GM21619 (cell line): ENCODE measurements around the gene SORBS1.

ENCODE experiments used
- ATAC-seq: cut with Tn5 transposase; IDR thresholded peaks from one replicate; pipeline ENCODE4 v1.9.1; 2021; ENCODE audit not compliant: unreplicated experiment

SORBS1 gene

DNA sequence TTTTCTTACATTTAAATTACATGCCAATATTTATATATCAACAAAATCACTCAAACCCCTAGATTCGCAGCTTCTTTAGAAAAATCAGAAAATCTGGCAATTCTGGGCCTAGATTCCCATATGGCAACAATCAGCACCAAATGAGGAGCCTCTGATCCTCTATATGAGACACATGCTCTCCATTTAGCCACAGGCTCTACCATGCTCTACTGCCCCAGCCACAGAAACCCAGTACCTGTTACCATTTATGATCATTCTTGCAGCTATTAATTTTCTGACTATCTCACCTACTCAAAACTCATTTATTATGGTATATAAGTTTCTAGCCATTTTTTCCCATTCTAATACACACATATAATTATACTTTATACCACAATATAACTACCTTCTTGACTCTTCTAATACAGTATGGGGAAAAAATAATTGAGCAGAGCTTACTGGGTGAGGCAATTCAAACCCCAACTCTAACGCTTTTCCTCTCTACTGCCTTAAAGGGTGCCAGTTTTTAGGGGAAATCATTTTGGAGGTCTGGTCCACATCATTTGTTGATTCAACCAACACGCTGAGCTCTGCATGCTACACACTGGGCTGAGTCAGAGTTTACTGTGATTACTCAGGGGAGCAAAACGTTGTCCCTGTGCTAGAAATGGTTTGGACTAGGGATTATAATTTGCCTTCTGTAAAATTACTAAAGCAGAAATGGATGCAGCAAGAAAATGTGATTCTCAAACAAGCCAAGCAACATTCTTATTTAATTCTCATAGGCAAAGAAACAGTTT is 281.9 kb downstream of the SORBS1 start:
- no peak for ATAC-seq

DNA sequence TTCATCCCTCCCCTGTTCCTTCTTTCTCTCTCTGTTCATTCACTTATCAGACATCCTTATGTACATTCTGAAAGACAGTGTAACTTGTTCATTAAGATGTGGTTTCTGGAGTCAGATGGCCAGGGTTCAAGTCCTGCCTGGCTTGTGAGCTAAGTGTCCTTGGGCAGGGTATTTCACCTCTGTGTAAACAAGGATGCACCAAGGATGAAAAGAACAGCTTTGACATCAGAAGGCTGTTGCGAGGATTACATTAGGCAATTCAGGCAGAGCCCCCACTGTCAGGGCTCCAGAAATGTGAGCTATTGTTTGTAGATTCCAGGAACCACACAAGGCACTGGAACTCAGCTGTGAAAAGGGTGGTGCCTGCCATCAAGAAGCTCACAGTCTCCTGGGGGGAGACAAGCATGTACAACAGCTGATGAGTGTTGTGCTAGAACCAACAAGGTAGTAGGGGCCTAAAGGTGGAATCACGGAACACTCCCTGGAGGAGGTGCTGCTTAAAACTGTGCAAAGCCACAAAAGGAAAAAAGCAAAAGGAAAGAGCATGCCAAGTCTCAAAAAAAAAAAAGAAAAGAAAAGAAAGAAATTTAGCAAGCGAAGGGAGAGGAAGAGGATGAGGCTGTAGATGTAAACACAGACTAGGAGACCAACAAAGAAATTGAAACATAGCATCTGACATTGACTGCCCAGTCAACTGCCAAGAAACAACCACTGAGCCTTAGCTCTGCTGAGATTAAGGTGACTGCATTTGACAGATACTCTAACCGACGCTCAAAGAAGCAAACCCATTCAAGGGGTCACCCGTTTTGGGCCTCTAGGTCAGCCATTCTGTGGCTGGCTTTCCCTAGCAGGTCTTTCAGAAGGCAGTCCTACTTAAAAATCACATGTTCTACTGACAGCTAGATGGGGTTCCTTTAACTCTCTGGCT is 282.8 kb downstream of the SORBS1 start:
- no peak for ATAC-seq

- no peak for ATAC-seq
Measured at GRCh38 chr10:95277614-95278013, 283.6 kb downstream of the SORBS1 start.

DNA sequence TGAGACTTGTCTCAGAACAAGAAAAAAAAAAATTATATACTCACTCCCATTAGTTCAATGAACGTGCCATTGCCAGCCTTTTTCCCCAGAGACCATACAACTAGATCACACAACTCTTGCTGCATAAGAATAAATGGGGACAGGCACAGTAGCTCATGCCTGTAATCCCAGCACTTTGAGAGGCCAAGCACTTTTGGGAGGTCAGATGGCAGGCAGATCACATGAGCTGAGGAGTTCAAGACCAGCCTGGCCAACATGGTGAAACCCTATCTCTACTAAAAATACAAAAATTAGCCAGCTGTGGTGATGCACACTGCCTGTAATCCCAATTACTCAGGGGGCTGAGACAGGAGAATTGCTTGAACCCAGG is 284.0 kb downstream of the SORBS1 start:
- no peak for ATAC-seq

DNA sequence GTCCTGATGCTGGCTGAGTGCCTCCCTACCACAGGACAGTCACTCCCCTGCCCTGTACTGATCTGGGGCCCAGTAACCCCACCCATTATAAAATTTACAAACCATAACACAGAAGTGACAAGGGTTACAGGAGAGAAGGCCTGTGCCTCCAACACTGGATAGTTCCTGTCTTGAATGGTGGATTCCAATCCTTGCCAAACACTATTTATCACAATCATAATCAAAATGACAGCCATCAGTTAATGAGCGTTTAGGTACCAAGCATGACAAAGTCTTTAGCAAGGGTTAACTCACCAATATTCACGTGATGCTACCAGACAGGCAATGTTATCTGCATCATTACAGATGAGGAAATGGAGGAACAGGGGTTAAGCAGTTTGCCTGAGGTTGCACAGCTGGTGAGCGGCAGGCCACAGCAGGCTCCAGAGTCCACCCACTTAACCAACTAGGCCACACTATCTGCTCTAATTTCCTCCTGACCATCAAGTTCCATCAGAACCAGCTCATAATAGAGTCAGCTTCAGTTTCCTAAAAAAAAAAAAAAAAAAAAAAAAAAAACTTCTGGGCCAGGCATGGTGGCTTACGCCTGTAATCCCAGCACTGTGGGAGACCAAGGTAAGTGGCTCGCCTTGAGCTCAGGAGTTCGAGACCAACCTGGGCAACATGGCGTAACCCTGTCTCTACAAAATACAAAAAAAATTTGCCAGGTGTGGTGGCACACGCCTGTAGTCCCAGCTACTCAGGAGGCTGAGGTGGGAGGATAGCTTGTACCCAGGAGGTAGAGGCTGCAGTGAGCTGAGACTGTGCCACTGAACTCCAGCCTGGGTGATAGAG is 284.6 kb downstream of the SORBS1 start:
- ATAC-seq: no peak

DNA sequence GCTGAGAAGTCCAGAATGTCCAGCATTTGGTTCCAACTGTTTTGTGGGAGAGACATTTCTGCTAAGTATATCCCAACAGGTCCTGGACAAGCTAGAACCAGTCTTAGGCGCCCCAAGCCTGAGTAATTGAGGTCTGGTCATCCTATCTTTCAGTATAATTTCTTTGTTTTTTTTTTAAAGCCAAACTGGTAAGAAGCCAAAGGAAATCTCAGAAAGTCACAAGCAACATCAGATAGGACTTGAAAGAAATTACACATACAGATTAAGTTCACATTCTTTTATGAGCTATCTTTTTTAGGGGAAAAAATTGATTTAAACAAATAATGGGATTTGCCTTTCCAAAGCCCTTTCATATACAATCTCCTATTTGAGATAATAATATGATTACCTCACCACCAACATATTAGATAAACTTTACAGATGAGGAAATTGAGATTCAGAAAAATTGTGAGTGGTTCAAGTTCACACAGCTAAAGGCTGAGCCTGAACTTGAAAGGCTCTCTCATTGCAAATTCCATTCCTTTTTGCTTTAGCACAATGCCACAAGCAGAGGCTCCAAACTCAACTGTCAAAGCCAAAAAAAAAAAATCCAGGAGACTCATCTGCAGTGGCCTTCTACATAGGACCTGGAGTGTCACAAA is 285.3 kb downstream of the SORBS1 start:
- no peak for ATAC-seq

- ATAC-seq: no peak
Measured at GRCh38 chr10:95273393-95274312, 287.5 kb downstream of the SORBS1 start.

- no peak for ATAC-seq
Measured at GRCh38 chr10:95268438-95268837, 292.7 kb downstream of the SORBS1 start.

DNA sequence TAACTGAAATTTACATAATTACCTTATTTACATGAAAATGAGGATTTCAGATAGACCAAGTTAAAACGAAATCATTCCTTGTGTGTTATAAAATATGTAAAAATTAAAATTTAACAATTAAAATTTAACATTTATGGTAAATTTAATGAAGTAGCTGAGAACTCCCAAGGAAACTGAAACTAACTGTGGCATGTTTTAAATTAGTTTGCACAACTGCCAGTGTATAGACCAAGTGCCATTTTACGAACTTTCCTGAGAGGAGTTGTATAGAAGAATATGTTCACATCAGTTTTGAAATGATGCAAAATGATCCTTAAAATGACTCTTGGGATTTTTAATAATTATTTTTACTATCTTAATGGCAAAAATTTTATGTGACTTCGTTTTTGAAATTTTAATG is 293.9 kb downstream of the SORBS1 start:
- no peak for ATAC-seq

- ATAC-seq: peak; percentile 85
Measured at GRCh38 chr10:95266674-95267095, 294.5 kb downstream of the SORBS1 start.

GRCh38 chr10:95265572-95265971 is 295.6 kb downstream of the SORBS1 start:
- ATAC-seq: no peak

GRCh38 chr10:95264227-95265051 is 296.7 kb downstream of the SORBS1 start:
- no peak for ATAC-seq

- ATAC-seq: no peak
Measured at GRCh38 chr10:95263864-95264226, 297.3 kb downstream of the SORBS1 start.

- ATAC-seq: no peak
Measured at GRCh38 chr10:95262763-95263518, 298.2 kb downstream of the SORBS1 start.

DNA sequence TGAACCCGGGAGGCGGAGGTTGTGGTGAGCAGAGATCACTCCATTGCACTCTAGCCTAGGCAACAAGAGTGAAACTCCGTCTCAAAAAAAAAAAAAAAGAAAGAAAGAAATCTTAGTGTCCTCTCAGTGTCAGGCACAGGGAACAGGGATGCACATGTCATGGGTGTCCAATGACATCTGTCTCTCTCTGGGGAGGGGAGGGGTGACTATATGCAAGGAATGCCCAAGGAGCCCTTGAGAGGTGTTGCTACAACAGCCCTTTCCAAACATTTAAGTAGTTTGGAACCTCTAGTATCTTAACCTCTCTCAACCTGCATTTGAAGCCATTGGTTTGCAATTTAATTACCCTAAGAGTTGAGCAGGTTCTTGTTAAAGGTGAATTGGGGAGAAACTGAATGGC is 299.2 kb downstream of the SORBS1 start:
- ATAC-seq: no peak
